GM06990 (cell line): ENCODE measurements around the gene SLC25A6.
A peak's percentile ranks its signal among the peaks of the same experiment; 100 is the strongest.

Experiments
- DNase-seq: peaks from one replicate; pipeline ENCODE4 v3.0.0-alpha.2; 2011; ENCODE audit not compliant: insufficient read length; ENCODE audit errors: extremely low read depth
- H3K27me3 ChIP-seq: replicated peaks from 2 replicates; pipeline ENCODE4 v1.6.0; 2011; ENCODE audit warnings: low read length; ENCODE audit not compliant: control insufficient read depth, insufficient read depth
- H3K36me3 ChIP-seq: 2 replicates; pipeline ENCODE4 v1.5.1; 2011; ENCODE audit warnings: low read length; ENCODE audit not compliant: control insufficient read depth, insufficient read depth
- H3K4me3 ChIP-seq: replicated peaks from 2 replicates; pipeline ENCODE4 v1.5.1; 2011; ENCODE audit warnings: low read depth, mild to moderate bottlenecking, control low read depth, low read length
- CTCF ChIP-seq: IDR thresholded peaks from 2 replicates; pipeline ENCODE4 v1.5.1; 2011; ENCODE audit warnings: low read length, control low read depth, mild to moderate bottlenecking, inconsistent platforms; ENCODE audit not compliant: insufficient read depth, poor library complexity, severe bottlenecking

SLC25A6 gene

GRCh38 chrX:1394731-1395501, 3.0 kb upstream of the SLC25A6 start:
- DNase-seq = no peak
- no peak for TF ChIP-seq CTCF
- H3K4me3 ChIP-seq = no peak overlapping the region
- no peaks in the 10 kb centered on the region for H3K27me3 ChIP-seq
- H3K36me3 ChIP-seq = peaks cover 30% of the 10 kb centered on the region

GRCh38 chrX:1393871-1394615, 2.1 kb upstream of the SLC25A6 start:
- Histone ChIP-seq H3K36me3 (peaks cover 37% of the 10 kb centered on the region), H3K4me3 (peak overlapping the region; percentile 88)

GRCh38 chrX:1392376-1393068, 609 bp upstream of the SLC25A6 start:
- Histone ChIP-seq H3K27me3 (no peaks in the 10 kb centered on the region), H3K36me3 (peaks cover 40% of the 10 kb centered on the region), H3K4me3 (peak overlapping the region; percentile 88)
- TF ChIP-seq CTCF = no peak
- DNase-seq = no peak

More at GRCh38 chrX:1393871-1394615, 2.1 kb upstream of the SLC25A6 start:
- no peak for DNase-seq
- TF ChIP-seq CTCF = no peak
- H3K27me3 ChIP-seq = no peaks in the 10 kb centered on the region

- no peak for TF ChIP-seq CTCF
- DNase-seq = no peak
- H3K4me3 ChIP-seq = peak overlapping the region; percentile 99
- peaks cover 50% of the 10 kb centered on the region for H3K36me3 ChIP-seq
- no peaks in the 10 kb centered on the region for H3K27me3 ChIP-seq
Observed at GRCh38 chrX:1391370-1391706, 575 bp downstream of the SLC25A6 start.

GRCh38 chrX:1390621-1391369, 1.1 kb downstream of the SLC25A6 start:
- Histone ChIP-seq H3K36me3 (peaks cover 51% of the 10 kb centered on the region), H3K27me3 (no peaks in the 10 kb centered on the region), H3K4me3 (peak overlapping the region; percentile 99)
- DNase-seq = no peak
- no peak for TF ChIP-seq CTCF
